OCI-LY7 (cell line): ENCODE data around the gene DIAPH2. TPM values are rescaled to one million over a fixed set of nuclear protein-coding genes. Genes with fewer than 3 reads are reported as not detected.

Experiments used
- BruUV-seq: library from RNA; stranded (reverse); fragments of 400-500 nt; replicated peaks from 2 replicates; lab custom pipeline; 2021; lab: Mats Ljungman, UMichigan
- CTCF ChIA-PET: fragments of 300-600 bp; sonication (Branson Sonifier 250); formaldehyde crosslinking; loops from one replicate; lab custom pipeline; 2022; ENCODE audit warnings: antibody characterized with exemption; ENCODE audit not compliant: unreplicated experiment; lab: Charles Lee
- POLR2A ChIA-PET: fragments of 300-600 bp; sonication (Branson Sonifier 250); formaldehyde crosslinking; loops from one replicate; lab custom pipeline; 2022; ENCODE audit warnings: antibody characterized with exemption; lab: Charles Lee
- DNase-seq: peaks from one replicate; pipeline ENCODE4 v3.0.0-alpha.2; 2015; ENCODE audit warnings: low spot score
- H2AFZ ChIP-seq: fragments of 200-600 bp; sonication (generic), shearing (Covaris generic); 2 replicates; pipeline ENCODE4 v1.6.1; 2014; ENCODE audit warnings: mild to moderate bottlenecking, antibody characterized with exemption, low read length, moderate library complexity
- H3K27ac ChIP-seq: fragments of 200-600 bp; sonication (generic); 2 replicates; pipeline ENCODE4 v1.5.1; 2014; ENCODE audit warnings: mixed run types, low read depth, mild to moderate bottlenecking, moderate library complexity, low read length, inconsistent platforms; ENCODE audit not compliant: poor library complexity, severe bottlenecking
- H3K36me3 ChIP-seq: fragments of 200-600 bp; sonication (generic); 2 replicates; pipeline ENCODE4 v1.6.1; 2014; ENCODE audit warnings: mild to moderate bottlenecking, antibody characterized with exemption, low read length, moderate library complexity, mixed read lengths; ENCODE audit not compliant: insufficient read depth
- H3K4me1 ChIP-seq: fragments of 200-600 bp; sonication (generic); 2 replicates; pipeline ENCODE4 v1.5.1; 2014; ENCODE audit warnings: mild to moderate bottlenecking, low read length; ENCODE audit not compliant: insufficient read depth, poor library complexity, severe bottlenecking
- H3K4me2 ChIP-seq: fragments of 200-600 bp; sonication (generic); 2 replicates; pipeline ENCODE4 v1.6.1; 2014; ENCODE audit warnings: mild to moderate bottlenecking, low read length
- H3K4me3 ChIP-seq: fragments of 200-600 bp; sonication (generic); 2 replicates; pipeline ENCODE4 v1.5.1; 2014; ENCODE audit warnings: mild to moderate bottlenecking, low read depth, low read length; ENCODE audit not compliant: poor library complexity, severe bottlenecking
- H3K79me2 ChIP-seq: fragments of 200-600 bp; sonication (generic); 2 replicates; pipeline ENCODE4 v1.6.1; 2016; ENCODE audit warnings: low read depth, mild to moderate bottlenecking, low read length, moderate library complexity, mixed read lengths; ENCODE audit not compliant: insufficient read depth
- H3K9me2 ChIP-seq: fragments of 200-600 bp; sonication (generic); 2 replicates; pipeline ENCODE4 v1.6.1; 2016; ENCODE audit warnings: mild to moderate bottlenecking, low read length, mixed read lengths; ENCODE audit not compliant: insufficient read depth
- H3K9me3 ChIP-seq: fragments of 200-600 bp; sonication (generic); 2 replicates; pipeline ENCODE4 v1.6.1; 2014; ENCODE audit warnings: mild to moderate bottlenecking, mixed run types, low read length, mixed read lengths
- H4K20me1 ChIP-seq: fragments of 200-600 bp; sonication (generic); 2 replicates; pipeline ENCODE4 v1.6.1; 2014; ENCODE audit warnings: mild to moderate bottlenecking, antibody characterized with exemption, low read length, moderate library complexity, mixed read lengths; ENCODE audit not compliant: insufficient read depth
- CTCF ChIP-seq: fragments of 200-600 bp; sonication (generic); conservative IDR thresholded peaks from 2 replicates; pipeline ENCODE4 v1.5.1; 2014; ENCODE audit warnings: mild to moderate bottlenecking, antibody characterized with exemption, low read length, moderate library complexity, mixed read lengths
- EZH2phosphoT487 ChIP-seq: fragments of 200-600 bp; sonication (generic); IDR thresholded peaks from 2 replicates; pipeline ENCODE4 v1.6.1; 2018; ENCODE audit warnings: low read depth, borderline replicate concordance, mild to moderate bottlenecking, mixed run types, antibody characterized with exemption, low read length, moderate library complexity, mixed read lengths
- intact Hi-C: fragments of 100-400 bp; cut with micrococcal nuclease; formaldehyde crosslinking; loops from one replicate; pipeline ENCODE4 v1.10.0; 2022; ENCODE audit not compliant: unreplicated experiment
- total RNA-seq, 2 experiments: library from RNA; depleted of rRNA in 1 of 2; stranded (reverse); fragments of >200 nt in 1 of 2; shearing (Covaris generic) in 1 of 2; gene quantifications; 2 replicates each; pipeline ENCODE4 v1.2.3, GENCODE V29; 2014 to 2022

Gene DIAPH2
- total RNA-seq, 2 experiments from 2014 or later: 21.3 to 21.5 TPM

DNA sequence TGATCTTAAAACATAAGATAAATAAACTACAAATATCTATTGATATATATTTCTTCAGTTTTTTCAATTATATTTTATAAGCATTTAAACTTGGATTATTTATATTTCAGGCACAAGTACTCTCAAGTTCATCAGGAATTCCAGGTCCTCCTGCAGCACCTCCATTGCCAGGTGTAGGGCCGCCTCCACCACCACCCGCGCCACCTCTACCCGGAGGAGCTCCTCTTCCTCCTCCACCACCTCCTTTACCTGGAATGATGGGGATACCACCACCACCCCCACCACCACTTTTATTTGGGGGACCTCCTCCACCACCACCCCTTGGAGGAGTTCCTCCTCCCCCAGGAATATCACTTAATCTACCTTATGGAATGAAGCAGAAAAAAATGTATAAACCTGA, 273.1 kb downstream of the DIAPH2 start:
- Histone ChIP-seq H3K9me3 (no peaks in the 10 kb centered on the region), H2AFZ (no peak overlapping the region), H3K27ac (no peak overlapping the region), H3K4me2 (no peak overlapping the region), H3K79me2 (no peaks in the 10 kb centered on the region), H3K4me3 (no peak overlapping the region), H3K4me1 (no peaks in the 10 kb centered on the region), H4K20me1 (no peaks in the 10 kb centered on the region), H3K9me2 (no peaks in the 10 kb centered on the region), H3K36me3 (peaks cover 36% of the 10 kb centered on the region)
- no TSS peak for BruUV-seq
- ChIA-PET CTCF (no interaction called here), POLR2A (interaction anchor here (0.6 to 0.7 kb wide), 3 partner anchors 477 to 1575 kb away, joined by 3 to 4 read pairs (median 3); no protein-coding TSS in a partner anchor)
- intact Hi-C loops: no loop called here
- TF ChIP-seq EZH2phosphoT487 (no peak), CTCF (no peak)
- DNase-seq: no peak

GRCh38 chrX:96971812-96972211, 287.2 kb downstream of the DIAPH2 start:
- no peaks in the 10 kb centered on the region for H3K4me1 ChIP-seq

More at GRCh38 chrX:96971812-96972211, 287.2 kb downstream of the DIAPH2 start:
- no peak overlapping the region for H3K4me2 ChIP-seq
- no TSS peak for BruUV-seq
- no peaks in the 10 kb centered on the region for H3K9me3 ChIP-seq
- no peak for DNase-seq
- no peak overlapping the region for H2AFZ ChIP-seq
- no peak for TF ChIP-seq EZH2phosphoT487
- TF ChIP-seq CTCF: no peak
- POLR2A ChIA-PET: interaction anchor here (0.9 kb wide), 1 partner anchor 145 kb away, joined by 3 read pairs; no protein-coding TSS in a partner anchor
- H3K4me3 ChIP-seq: no peak overlapping the region
- no peaks in the 10 kb centered on the region for H3K9me2 ChIP-seq
- intact Hi-C loops: no loop called here
- no peak overlapping the region for H3K27ac ChIP-seq
- CTCF ChIA-PET: no interaction called here
- H3K79me2 ChIP-seq: no peaks in the 10 kb centered on the region
- H4K20me1 ChIP-seq: no peaks in the 10 kb centered on the region
- H3K36me3 ChIP-seq: no peaks in the 10 kb centered on the region; the same call in 1 of the 2 replicates
